Measurements from ENCODE around the gene SUSD5.

Gene SUSD5

GRCh38 chr3:33218446-33219174, at the start of gene SUSD5:
TSS of gene SUSD5 (minus strand) at chr3:33218810. CDS start at chr3:33218797, 13 bp downstream.
- no peak for DNase-seq

- DNase-seq, result no peak
Observed at GRCh38 chr3:33260104-33260503, 41.5 kb upstream of the SUSD5 start.

- DNase-seq, result no peak
Observed at GRCh38 chr3:33256249-33256648, 37.6 kb upstream of the SUSD5 start.

- DNase-seq, result no peak
Observed at GRCh38 chr3:33250712-33251111, 32.1 kb upstream of the SUSD5 start.

GRCh38 chr3:33246786-33247185, 28.2 kb upstream of the SUSD5 start:
- no peak for DNase-seq

GRCh38 chr3:33240261-33240660, 21.7 kb upstream of the SUSD5 start:
- no peak for DNase-seq

GRCh38 chr3:33238923-33239322, 20.3 kb upstream of the SUSD5 start:
- no peak for DNase-seq

- DNase-seq, result no peak
Observed at GRCh38 chr3:33237439-33237838, 18.8 kb upstream of the SUSD5 start.

- no peak for DNase-seq
Observed at GRCh38 chr3:33236005-33236404, 17.4 kb upstream of the SUSD5 start.

GRCh38 chr3:33233884-33234283, 15.3 kb upstream of the SUSD5 start:
- DNase-seq, result no peak

GRCh38 chr3:33231756-33232465, 13.3 kb upstream of the SUSD5 start:
- no peak for DNase-seq

GRCh38 chr3:33229947-33230346, 11.3 kb upstream of the SUSD5 start:
- DNase-seq, result no peak

- DNase-seq, result no peak
Observed at GRCh38 chr3:33229066-33229465, 10.5 kb upstream of the SUSD5 start.

- no peak for DNase-seq
Observed at GRCh38 chr3:33221241-33221640, 2.6 kb upstream of the SUSD5 start.

GRCh38 chr3:33219175-33219487, 521 bp upstream of the SUSD5 start:
- DNase-seq, result no peak

- no peak for DNase-seq
Observed at GRCh38 chr3:33217866-33218445, 654 bp downstream of the SUSD5 start.

- no peak for DNase-seq
Observed at GRCh38 chr3:33215739-33216138, 2.9 kb downstream of the SUSD5 start.

GRCh38 chr3:33212406-33212805, 6.2 kb downstream of the SUSD5 start:
- no peak for DNase-seq

- DNase-seq, result no peak
Observed at GRCh38 chr3:33211444-33211843, 7.2 kb downstream of the SUSD5 start.

- no peak for DNase-seq
Observed at GRCh38 chr3:33209357-33209756, 9.3 kb downstream of the SUSD5 start.

- no peak for DNase-seq
Observed at GRCh38 chr3:33202711-33203457, 15.7 kb downstream of the SUSD5 start.

GRCh38 chr3:33201195-33201594, 17.4 kb downstream of the SUSD5 start:
- DNase-seq, result no peak

GRCh38 chr3:33196538-33196937, 22.1 kb downstream of the SUSD5 start:
- no peak for DNase-seq

- DNase-seq, result no peak
Observed at GRCh38 chr3:33194303-33194702, 24.3 kb downstream of the SUSD5 start.
